GM18498 (cell line): ENCODE measurements around the gene CDHR3.

Source experiments
- ATAC-seq: cut with Tn5 transposase; IDR thresholded peaks from one replicate; pipeline ENCODE4 v1.9.1; 2021; ENCODE audit warnings: mild to moderate bottlenecking, moderate library complexity; ENCODE audit not compliant: unreplicated experiment

Gene CDHR3

GRCh38 chr7:106064316-106064715 is 101.3 kb downstream of the CDHR3 start:
- ATAC-seq, result no peak

- no peak for ATAC-seq
Observed at GRCh38 chr7:106064771-106065574, 101.9 kb downstream of the CDHR3 start.

GRCh38 chr7:106065575-106066500 is 102.8 kb downstream of the CDHR3 start:
- ATAC-seq, result no peak

GRCh38 chr7:106067678-106068077 is 104.6 kb downstream of the CDHR3 start:
- no peak for ATAC-seq

- no peak for ATAC-seq
Observed at GRCh38 chr7:106068538-106068961, 105.5 kb downstream of the CDHR3 start.

- ATAC-seq, result no peak
Observed at GRCh38 chr7:106068986-106069385, 105.9 kb downstream of the CDHR3 start.

GRCh38 chr7:106069471-106070200 is 106.6 kb downstream of the CDHR3 start:
- ATAC-seq, result no peak

GRCh38 chr7:106070201-106070551 is 107.1 kb downstream of the CDHR3 start:
- no peak for ATAC-seq

GRCh38 chr7:106070567-106071254 is 107.6 kb downstream of the CDHR3 start:
- ATAC-seq, result no peak

- peak; percentile 98 for ATAC-seq
Observed at GRCh38 chr7:106071356-106071998, 108.4 kb downstream of the CDHR3 start.

GRCh38 chr7:106071999-106072714 is 109.1 kb downstream of the CDHR3 start:
- peak; percentile 4 for ATAC-seq

- ATAC-seq, result no peak
Observed at GRCh38 chr7:106072715-106073091, 109.6 kb downstream of the CDHR3 start.

GRCh38 chr7:106073701-106074100 is 110.6 kb downstream of the CDHR3 start:
- no peak for ATAC-seq

- ATAC-seq, result no peak
Observed at GRCh38 chr7:106074257-106074656, 111.2 kb downstream of the CDHR3 start.

GRCh38 chr7:106075937-106076336 is 112.9 kb downstream of the CDHR3 start:
- no peak for ATAC-seq

GRCh38 chr7:106076537-106076936 is 113.5 kb downstream of the CDHR3 start:
- no peak for ATAC-seq

GRCh38 chr7:106080300-106080987 is 117.4 kb downstream of the CDHR3 start:
- no peak for ATAC-seq

- ATAC-seq, result no peak
Observed at GRCh38 chr7:106082087-106082854, 119.2 kb downstream of the CDHR3 start.
